ENCODE measurements around the gene HLA-G. TPM values are rescaled to one million over a fixed set of nuclear protein-coding genes. Genes with fewer than 3 reads are reported as not detected.

The HLA-G gene
- polyA plus RNA-seq, 1 donor (not counting 4 experiments of a cell fraction or from before 2014, with no cell fraction given): 0.84 TPM

DNA sequence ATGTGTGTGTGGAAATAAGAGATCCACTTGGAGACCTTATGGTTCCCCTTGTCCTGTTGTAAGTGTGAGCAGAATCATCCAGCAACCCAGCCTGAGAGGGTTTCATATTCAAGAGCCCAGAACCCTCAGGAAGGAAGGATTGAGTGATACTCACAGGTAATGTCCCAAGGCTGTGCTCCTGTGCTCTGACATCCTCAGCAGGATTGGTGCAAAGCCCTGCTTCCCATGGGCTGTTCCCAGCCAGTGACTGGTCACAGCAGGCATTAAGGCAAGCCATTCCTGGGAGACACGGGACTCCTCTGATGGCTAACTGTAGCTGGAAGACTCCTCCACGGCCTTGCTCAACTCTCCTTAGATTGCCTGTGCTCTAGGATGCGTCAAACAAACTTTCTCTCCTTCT lies 33.8 kb upstream of the HLA-G start:
- Histone ChIP-seq H3K36me3 (ENCODE audit: control insufficient read depth in 2 of 2, extremely low read depth in 1 of 2, insufficient read depth in 2 of 2, low read length in 2 of 2) (peaks cover 0 to 2% of the 10 kb centered on the region in 2 experiments), H2AFZ (ENCODE audit: control insufficient read depth, low read length) (no peak overlapping the region), H3K4me2 (ENCODE audit: control insufficient read depth, extremely low read depth, insufficient read depth, low read depth, low read length) (no peak overlapping the region), H3K9ac (ENCODE audit: control insufficient read depth, extremely low read depth, insufficient read depth, low read length) (no peak overlapping the region), H3K9me1 (ENCODE audit: control insufficient read depth, extremely low read depth, insufficient read depth, low read length) (no peaks in the 10 kb centered on the region), H3K4me1 (ENCODE audit: control insufficient read depth, extremely low read depth, insufficient read depth, low read length) (peaks cover 34% of the 10 kb centered on the region), H4K20me1 (ENCODE audit: control insufficient read depth, extremely low read depth, insufficient read depth, low read length) (no peaks in the 10 kb centered on the region), H3K4me3 (ENCODE audit: control insufficient read depth in 2 of 3, extremely low read depth in 1 of 3, insufficient read depth in 2 of 3, low read depth in 1 of 3, low read length in 3 of 3) (no peak overlapping the region), H3K79me2 (ENCODE audit: control insufficient read depth, insufficient read depth, low read length) (peaks cover 7% of the 10 kb centered on the region), H3K27ac (ENCODE audit: control insufficient read depth, insufficient read depth, low read length) (no peak overlapping the region), H3K9me3 (ENCODE audit: control insufficient read depth, low read depth, low read length) (no peaks in the 10 kb centered on the region), H3K27me3 (ENCODE audit: control insufficient read depth, extremely low read depth, insufficient read depth, low read length) (no peaks in the 10 kb centered on the region)
- FAIRE-seq (no peak), DNase-seq (ENCODE audit: low read depth, low spot score) (no peak)
- TF ChIP-seq, protein P1, sequence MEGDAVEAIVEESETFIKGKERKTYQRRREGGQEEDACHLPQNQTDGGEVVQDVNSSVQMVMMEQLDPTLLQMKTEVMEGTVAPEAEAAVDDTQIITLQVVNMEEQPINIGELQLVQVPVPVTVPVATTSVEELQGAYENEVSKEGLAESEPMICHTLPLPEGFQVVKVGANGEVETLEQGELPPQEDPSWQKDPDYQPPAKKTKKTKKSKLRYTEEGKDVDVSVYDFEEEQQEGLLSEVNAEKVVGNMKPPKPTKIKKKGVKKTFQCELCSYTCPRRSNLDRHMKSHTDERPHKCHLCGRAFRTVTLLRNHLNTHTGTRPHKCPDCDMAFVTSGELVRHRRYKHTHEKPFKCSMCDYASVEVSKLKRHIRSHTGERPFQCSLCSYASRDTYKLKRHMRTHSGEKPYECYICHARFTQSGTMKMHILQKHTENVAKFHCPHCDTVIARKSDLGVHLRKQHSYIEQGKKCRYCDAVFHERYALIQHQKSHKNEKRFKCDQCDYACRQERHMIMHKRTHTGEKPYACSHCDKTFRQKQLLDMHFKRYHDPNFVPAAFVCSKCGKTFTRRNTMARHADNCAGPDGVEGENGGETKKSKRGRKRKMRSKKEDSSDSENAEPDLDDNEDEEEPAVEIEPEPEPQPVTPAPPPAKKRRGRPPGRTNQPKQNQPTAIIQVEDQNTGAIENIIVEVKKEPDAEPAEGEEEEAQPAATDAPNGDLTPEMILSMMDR (optimal IDR thresholded peaks at IDR 0.05 in 1 of 3, IDR thresholded peaks at IDR 0.05 in 1 of 3, conservative IDR thresholded peaks at IDR 0.05 in 1 of 3; ENCODE audit: extremely low read depth in 1 of 3, insufficient read depth in 2 of 3, low read length in 3 of 3): no peak
- no peak for TF ChIP-seq EZH2 (IDR thresholded peaks at IDR 0.05; ENCODE audit: low read length)
- dilution Hi-C loops (cut with MboI; ENCODE audit: extremely low pct_ligation_motif_present, low sequenced_read_pairs): no loop called here

DNA sequence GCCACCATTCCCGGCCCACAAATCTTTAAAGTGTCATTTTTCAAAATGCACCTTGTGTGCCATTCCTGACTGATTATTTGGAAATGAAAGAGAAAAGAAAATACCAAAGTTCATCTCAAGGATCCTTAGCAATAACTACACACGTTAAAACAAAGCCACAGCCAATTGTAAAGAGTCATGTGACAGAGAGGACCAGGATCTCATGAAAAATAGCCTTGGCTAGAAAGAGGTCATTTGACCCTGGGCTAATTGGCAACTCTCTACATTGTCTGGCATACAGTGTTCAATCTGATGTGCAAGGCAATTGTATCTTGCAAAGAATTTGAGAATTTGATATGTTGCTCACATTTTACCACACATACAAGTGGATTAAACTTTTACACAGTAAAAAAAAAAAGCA lies 31.6 kb upstream of the HLA-G start:
- no peak for DNase-seq (ENCODE audit: low read depth, low spot score)
- Histone ChIP-seq H3K9me3 (ENCODE audit: control insufficient read depth, low read depth, low read length) (no peaks in the 10 kb centered on the region), H3K4me1 (ENCODE audit: control insufficient read depth, extremely low read depth, insufficient read depth, low read length) (peaks cover 19% of the 10 kb centered on the region), H2AFZ (ENCODE audit: control insufficient read depth, low read length) (no peak overlapping the region), H3K27ac (ENCODE audit: control insufficient read depth, insufficient read depth, low read length) (peak overlapping the region; percentile 79), H4K20me1 (ENCODE audit: control insufficient read depth, extremely low read depth, insufficient read depth, low read length) (no peaks in the 10 kb centered on the region), H3K9me1 (ENCODE audit: control insufficient read depth, extremely low read depth, insufficient read depth, low read length) (no peaks in the 10 kb centered on the region), H3K4me2 (ENCODE audit: control insufficient read depth, extremely low read depth, insufficient read depth, low read depth, low read length) (no peak overlapping the region), H3K36me3 (ENCODE audit: control insufficient read depth in 2 of 2, extremely low read depth in 1 of 2, insufficient read depth in 2 of 2, low read length in 2 of 2) (peaks cover 0 to 2% of the 10 kb centered on the region in 2 experiments), H3K4me3 (ENCODE audit: control insufficient read depth in 2 of 3, extremely low read depth in 1 of 3, insufficient read depth in 2 of 3, low read depth in 1 of 3, low read length in 3 of 3) (no peak overlapping the region), H3K27me3 (ENCODE audit: control insufficient read depth, extremely low read depth, insufficient read depth, low read length) (no peaks in the 10 kb centered on the region), H3K79me2 (ENCODE audit: control insufficient read depth, insufficient read depth, low read length) (peaks cover 7% of the 10 kb centered on the region), H3K9ac (ENCODE audit: control insufficient read depth, extremely low read depth, insufficient read depth, low read length) (no peak overlapping the region)
- dilution Hi-C loops (cut with MboI; ENCODE audit: extremely low pct_ligation_motif_present, low sequenced_read_pairs): no loop called here
- TF ChIP-seq, protein P1 (optimal IDR thresholded peaks at IDR 0.05 in 1 of 3, IDR thresholded peaks at IDR 0.05 in 1 of 3, conservative IDR thresholded peaks at IDR 0.05 in 1 of 3; ENCODE audit: extremely low read depth in 1 of 3, insufficient read depth in 2 of 3, low read length in 3 of 3): no peak
- no peak for TF ChIP-seq EZH2 (IDR thresholded peaks at IDR 0.05; ENCODE audit: low read length)
- FAIRE-seq: no peak
